CD4-positive, alpha-beta T cell (primary cell): ENCODE results near the gene ADAM19. TPM values are rescaled to one million over a fixed set of nuclear protein-coding genes. Genes with fewer than 3 reads are reported as not detected.
"Not testable (repeated sequence)": the region's sequence is repeated elsewhere in the genome, so short reads cannot be mapped to it uniquely, and the experiment has no call there.

Source experiments
- ATAC-seq: fragments of 200-7000 bp; cut with Tn5 transposase; one replicate; pipeline ENCODE4 v1.10.0; 2022; ENCODE audit warnings: mild to moderate bottlenecking; ENCODE audit not compliant: poor library complexity
- CTCF ChIA-PET: fragments of 350-600 bp; sonication (Branson Sonifier 250); formaldehyde crosslinking; loops from one replicate; lab custom pipeline; 2021; ENCODE audit warnings: antibody characterized with exemption, inconsistent platforms; lab: Charles Lee
- POLR2A ChIA-PET: fragments of 350-600 bp; sonication (Branson Sonifier 250); formaldehyde crosslinking; loops from one replicate; lab custom pipeline; 2021; ENCODE audit warnings: antibody characterized with exemption, inconsistent platforms; lab: Charles Lee
- DNase-seq, 14 experiments: peaks; one replicate each; pipeline ENCODE4 v3.0.0-alpha.2; 2013 to 2020; ENCODE audit warnings: mixed read lengths in 2 of 14
- H3K27ac ChIP-seq, 2 donors: one replicate each; pipeline versions ENCODE4 v1.5.1 to v1.7.0; 2013; ENCODE audit warnings: low read length in 2 of 2, low read depth in 1 of 2, mild to moderate bottlenecking in 1 of 2
- H3K27me3 ChIP-seq, 2 experiments: 1 replicate in 1 of 2; 2 replicates in 1 of 2; pipeline versions ENCODE4 v1.6.1 to v1.7.0; 2013; ENCODE audit warnings: low read length in 2 of 2, control low read depth in 1 of 2, mild to moderate bottlenecking in 1 of 2, moderate library complexity in 1 of 2; ENCODE audit not compliant: insufficient read depth in 2 of 2, control insufficient read depth in 1 of 2
- H3K36me3 ChIP-seq: one replicate; pipeline ENCODE4 v1.6.1; 2013; ENCODE audit warnings: low read length, control low read depth; ENCODE audit not compliant: insufficient read depth
- H3K4me1 ChIP-seq: one replicate; pipeline ENCODE4 v1.6.1; 2013; ENCODE audit warnings: low read length, control low read depth; ENCODE audit not compliant: insufficient read depth
- H3K4me3 ChIP-seq: one replicate; pipeline ENCODE4 v1.5.1; 2013; ENCODE audit warnings: mild to moderate bottlenecking, low read length, moderate library complexity
- H3K9me3 ChIP-seq, 2 experiments: 1 replicate in 1 of 2; 2 replicates in 1 of 2; pipeline versions ENCODE4 v1.6.1 to v1.7.0; 2013; ENCODE audit warnings: low read length in 2 of 2, mild to moderate bottlenecking in 2 of 2, control low read depth in 1 of 2, moderate library complexity in 1 of 2; ENCODE audit not compliant: control insufficient read depth in 1 of 2, insufficient read depth in 1 of 2
- H3K27ac Mint-ChIP-seq: one replicate; pipeline ENCODE4 v1.8.0; 2020; ENCODE audit warnings: mixed read lengths
- H3K27me3 Mint-ChIP-seq: one replicate; pipeline ENCODE4 v1.8.0; 2021; ENCODE audit warnings: mixed read lengths
- H3K36me3 Mint-ChIP-seq: one replicate; pipeline ENCODE4 v1.8.0; 2021; ENCODE audit warnings: low read depth, mixed read lengths
- H3K4me1 Mint-ChIP-seq: one replicate; pipeline ENCODE4 v1.8.0; 2021; ENCODE audit warnings: low read depth, mixed read lengths
- H3K4me3 Mint-ChIP-seq: one replicate; pipeline ENCODE4 v1.8.0; 2020; ENCODE audit warnings: mild to moderate bottlenecking, mixed read lengths
- H3K9me3 Mint-ChIP-seq: one replicate; pipeline ENCODE4 v1.8.0; 2020; ENCODE audit warnings: mixed read lengths
- intact Hi-C, 2 experiments: fragments of 100-400 bp; cut with DNase I in 1 of 2; cut with micrococcal nuclease in 1 of 2; formaldehyde crosslinking; loops; one replicate each; pipeline versions ENCODE4 v1.15.1 to v1.9.0; 2023 to 2025; cut with DNase I, micrococcal nuclease
- total RNA-seq, 174 experiments: library from RNA in 2 of 174; stranded (reverse) in 2 of 174; gene quantifications; one replicate each; pipeline ENCODE4 v1.2.3 and lab custom pipeline; 2021 to 2026
- TF ChIP-seq, protein P1 (sequence below): fragments of 200-600 bp; IDR thresholded peaks from one replicate; pipeline ENCODE4 v1.8.0; 2022; ENCODE audit warnings: antibody characterized with exemption, mild to moderate bottlenecking

The ADAM19 gene
- total RNA-seq, 2 experiments from 2014 or later: 26.7 to 29.1 TPM

DNA sequence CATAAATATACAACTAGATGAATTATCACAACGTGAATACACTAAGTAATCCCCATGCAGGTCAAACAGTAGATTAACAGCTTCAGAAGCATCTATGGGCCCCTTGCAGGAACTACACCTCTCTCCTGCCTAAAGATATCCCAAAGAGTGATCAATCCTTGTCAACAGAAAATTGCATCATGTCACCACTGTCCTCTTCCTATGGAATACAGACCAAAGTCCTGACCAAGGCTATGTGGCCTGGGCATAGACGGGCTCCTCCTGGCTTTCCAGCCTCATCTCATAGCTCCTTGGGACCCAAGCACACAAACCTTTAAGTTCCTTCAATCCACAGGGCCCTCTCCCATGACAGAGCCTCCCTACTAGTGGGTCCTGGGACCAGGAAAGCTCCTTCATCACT lies 90.2 kb downstream of the ADAM19 start:
- DNase-seq (no peak), ATAC-seq (no peak)
- Histone ChIP-seq H3K36me3 (peaks cover 88% of the 10 kb centered on the region), H3K27me3 (no peaks in the 10 kb centered on the region), H3K27ac (no peak overlapping the region), H3K4me3 (no peak overlapping the region), H3K4me1 (peaks cover 40% of the 10 kb centered on the region), H3K9me3 (no peaks in the 10 kb centered on the region)
- TF ChIP-seq, protein P1, sequence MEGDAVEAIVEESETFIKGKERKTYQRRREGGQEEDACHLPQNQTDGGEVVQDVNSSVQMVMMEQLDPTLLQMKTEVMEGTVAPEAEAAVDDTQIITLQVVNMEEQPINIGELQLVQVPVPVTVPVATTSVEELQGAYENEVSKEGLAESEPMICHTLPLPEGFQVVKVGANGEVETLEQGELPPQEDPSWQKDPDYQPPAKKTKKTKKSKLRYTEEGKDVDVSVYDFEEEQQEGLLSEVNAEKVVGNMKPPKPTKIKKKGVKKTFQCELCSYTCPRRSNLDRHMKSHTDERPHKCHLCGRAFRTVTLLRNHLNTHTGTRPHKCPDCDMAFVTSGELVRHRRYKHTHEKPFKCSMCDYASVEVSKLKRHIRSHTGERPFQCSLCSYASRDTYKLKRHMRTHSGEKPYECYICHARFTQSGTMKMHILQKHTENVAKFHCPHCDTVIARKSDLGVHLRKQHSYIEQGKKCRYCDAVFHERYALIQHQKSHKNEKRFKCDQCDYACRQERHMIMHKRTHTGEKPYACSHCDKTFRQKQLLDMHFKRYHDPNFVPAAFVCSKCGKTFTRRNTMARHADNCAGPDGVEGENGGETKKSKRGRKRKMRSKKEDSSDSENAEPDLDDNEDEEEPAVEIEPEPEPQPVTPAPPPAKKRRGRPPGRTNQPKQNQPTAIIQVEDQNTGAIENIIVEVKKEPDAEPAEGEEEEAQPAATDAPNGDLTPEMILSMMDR: no peak
- Mint-ChIP-seq H3K27ac (no peak overlapping the region), H3K27me3 (no peaks in the 10 kb centered on the region), H3K36me3 (peaks cover 43% of the 10 kb centered on the region), H3K9me3 (no peaks in the 10 kb centered on the region), H3K4me1 (peaks cover 17% of the 10 kb centered on the region), H3K4me3 (no peak overlapping the region)
- intact Hi-C loops: no loop called here
- ChIA-PET CTCF (no interaction called here), POLR2A (no interaction called here)

- H3K9me3 Mint-ChIP-seq: no peaks in the 10 kb centered on the region
- H3K36me3 Mint-ChIP-seq: peaks cover 43% of the 10 kb centered on the region
- Histone ChIP-seq H3K4me1 (peaks cover 46% of the 10 kb centered on the region), H3K9me3 (no peaks in the 10 kb centered on the region), H3K27ac (no peak overlapping the region), H3K27me3 (no peaks in the 10 kb centered on the region), H3K36me3 (peaks cover 88% of the 10 kb centered on the region), H3K4me3 (no peak overlapping the region)
- no peak overlapping the region for H3K27ac Mint-ChIP-seq
- DNase-seq (peak in 1 of 14 experiments; percentile 26), ATAC-seq (no peak)
- TF ChIP-seq, protein P1: no peak
- CTCF ChIA-PET: no interaction called here
- POLR2A ChIA-PET: no interaction called here
- H3K4me3 Mint-ChIP-seq: no peak overlapping the region
- no peaks in the 10 kb centered on the region for H3K27me3 Mint-ChIP-seq
- intact Hi-C loops: no loop called here
- peaks cover 17% of the 10 kb centered on the region for H3K4me1 Mint-ChIP-seq
These were observed 90.8 kb downstream of the ADAM19 start for GRCh38 chr5:157484768-157485167.

GRCh38 chr5:157482702-157483101 lies 92.9 kb downstream of the ADAM19 start:
- H3K27ac ChIP-seq, H3K27ac Mint-ChIP-seq, ATAC-seq, DNase-seq, H3K9me3 Mint-ChIP-seq, H3K9me3 ChIP-seq, H3K27me3 ChIP-seq, intact Hi-C loops, H3K27me3 Mint-ChIP-seq, H3K4me3 ChIP-seq, H3K4me3 Mint-ChIP-seq, POLR2A ChIA-PET, CTCF ChIA-PET: not testable (repeated sequence)
- peaks cover 15% of the 10 kb centered on the region for H3K4me1 Mint-ChIP-seq
- peaks cover 50% of the 10 kb centered on the region for H3K4me1 ChIP-seq
- H3K36me3 ChIP-seq: peaks cover 82% of the 10 kb centered on the region
- peaks cover 32% of the 10 kb centered on the region for H3K36me3 Mint-ChIP-seq

DNA sequence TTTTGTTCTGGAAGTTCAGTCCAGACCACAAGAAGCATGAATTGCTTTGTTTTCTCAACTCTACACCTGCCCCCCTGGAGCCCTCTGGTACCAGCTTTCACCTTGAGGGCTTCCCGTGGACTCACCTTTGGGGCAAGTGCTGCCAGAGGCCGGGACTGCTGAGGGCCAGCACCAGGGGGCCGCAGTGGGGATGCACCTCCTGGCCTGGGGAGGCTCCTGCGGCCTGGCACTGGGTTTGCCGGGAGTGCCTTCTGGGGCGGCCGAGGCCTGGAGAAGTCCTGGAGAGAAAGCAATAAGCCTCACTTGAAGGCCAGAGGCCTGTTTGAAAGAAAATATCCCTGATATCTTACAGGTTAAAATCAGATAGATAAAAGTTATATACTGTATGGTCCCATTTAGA lies 93.9 kb downstream of the ADAM19 start:
- H3K9me3 Mint-ChIP-seq: no peaks in the 10 kb centered on the region
- TF ChIP-seq, protein P1: no peak
- H3K27me3 Mint-ChIP-seq: no peaks in the 10 kb centered on the region
- Histone ChIP-seq H3K9me3 (no peaks in the 10 kb centered on the region), H3K27me3 (no peaks in the 10 kb centered on the region), H3K27ac (no peak overlapping the region), H3K4me1 (peaks cover 40% of the 10 kb centered on the region), H3K4me3 (no peak overlapping the region), H3K36me3 (peaks cover 79% of the 10 kb centered on the region)
- no peak overlapping the region for H3K4me3 Mint-ChIP-seq
- ChIA-PET CTCF (no interaction called here), POLR2A (no interaction called here)
- H3K4me1 Mint-ChIP-seq: peaks cover 4% of the 10 kb centered on the region
- ATAC-seq (no peak), DNase-seq (no peak)
- peak overlapping the region; percentile 30 for H3K27ac Mint-ChIP-seq
- H3K36me3 Mint-ChIP-seq: peaks cover 29% of the 10 kb centered on the region
- intact Hi-C loops: no loop called here
